Kidney (tissue), 14 donors: Measurements from ENCODE around the gene SLC45A2. TPM values are rescaled to one million over a fixed set of nuclear protein-coding genes. Genes with fewer than 3 reads are reported as not detected.

Experiments used
- DNase-seq, 5 donors: peaks; one replicate each; pipeline ENCODE4 v3.0.0-alpha.2; 2013 to 2020
- FAIRE-seq: peaks from 2 replicates; lab custom pipeline; 2012; peaks lifted over from hg19 to GRCh38; lab: Jason Lieb, UNC
- H3K27ac ChIP-seq, 2 donors: one replicate each; pipeline ENCODE4 v1.7.0; 2013; ENCODE audit warnings: low read depth in 2 of 2, low read length in 2 of 2, inconsistent platforms in 1 of 2
- H3K27me3 ChIP-seq: one replicate; pipeline ENCODE4 v1.7.1; 2013; ENCODE audit warnings: low read length, inconsistent platforms; ENCODE audit not compliant: control insufficient read depth, insufficient read depth
- H3K36me3 ChIP-seq, 3 donors: one replicate each; pipeline versions ENCODE4 v1.7.0 to v1.7.1; 2013; ENCODE audit warnings: low read length in 3 of 3, control low read depth in 1 of 3, inconsistent platforms in 1 of 3; ENCODE audit not compliant: insufficient read depth in 3 of 3, control insufficient read depth in 2 of 3
- H3K4me1 ChIP-seq, 3 donors: one replicate each; pipeline versions ENCODE4 v1.7.0 to v1.7.1; 2013; ENCODE audit warnings: low read length in 3 of 3, inconsistent platforms in 1 of 3, low read depth in 1 of 3; ENCODE audit not compliant: control insufficient read depth in 2 of 3, insufficient read depth in 2 of 3
- H3K4me3 ChIP-seq, 3 donors: one replicate each; pipeline versions ENCODE4 v1.7.0 to v1.8.1; 2013; ENCODE audit warnings: low read length in 3 of 3, control low read depth in 1 of 3, inconsistent platforms in 1 of 3
- H3K9ac ChIP-seq, 3 donors: one replicate each; pipeline versions ENCODE4 v1.7.0 to v1.7.1; 2013; ENCODE audit warnings: low read length in 3 of 3, control low read depth in 1 of 3, inconsistent platforms in 1 of 3
- H3K9me3 ChIP-seq, 3 donors: one replicate each; pipeline versions ENCODE4 v1.7.0 to v1.7.1; 2013; ENCODE audit warnings: low read length in 3 of 3, control low read depth in 1 of 3, inconsistent platforms in 1 of 3; ENCODE audit not compliant: control insufficient read depth in 2 of 3, insufficient read depth in 1 of 3
- intact Hi-C: fragments of 100-400 bp; cut with DNase I; formaldehyde crosslinking; loops from one replicate; pipeline ENCODE4 v1.11.1; 2022
- polyA plus RNA-seq: library from polyadenylated mRNA; stranded (reverse); fragments of 350-450 nt; fragmentation: Illumina TruSeq; extraction: RNeasy Lipid Tissue Mini Kit (QIAGEN cat#74804); gene quantifications from one replicate; pipeline ENCODE4 v1.2.3, GENCODE V29; 2014; ENCODE audit warnings: low read depth, low replicate concordance; ENCODE audit not compliant: insufficient read depth
- total RNA-seq: library from RNA; stranded (reverse); fragmentation: NEBNext Ultra II Directional; extraction: Animal tissue kit (Norgen Biotek cat#: 25700); gene quantifications from one replicate; pipeline ENCODE4 v1.2.1, GENCODE V29; 2021
- TF ChIP-seq, protein P1 (sequence below): IDR thresholded peaks from 3 replicates; pipeline ENCODE4 v1.5.1; 2012; ENCODE audit warnings: mild to moderate bottlenecking, moderate library complexity, borderline replicate concordance; ENCODE audit not compliant: insufficient read depth; ENCODE audit errors: extremely low read depth
- donor health status: control.
- donor health status: control.
- donor health status: control.
- donor health status: control.
- donor health status: control.
- donor health status: DM: yes; HTN: yes; CAD: no.
- donor health status: Normal renal cell carcinoma (clear cell type).

The SLC45A2 gene
- total and polyA plus RNA-seq, 2 donors from 2014 or later: 0.22 TPM

DNA sequence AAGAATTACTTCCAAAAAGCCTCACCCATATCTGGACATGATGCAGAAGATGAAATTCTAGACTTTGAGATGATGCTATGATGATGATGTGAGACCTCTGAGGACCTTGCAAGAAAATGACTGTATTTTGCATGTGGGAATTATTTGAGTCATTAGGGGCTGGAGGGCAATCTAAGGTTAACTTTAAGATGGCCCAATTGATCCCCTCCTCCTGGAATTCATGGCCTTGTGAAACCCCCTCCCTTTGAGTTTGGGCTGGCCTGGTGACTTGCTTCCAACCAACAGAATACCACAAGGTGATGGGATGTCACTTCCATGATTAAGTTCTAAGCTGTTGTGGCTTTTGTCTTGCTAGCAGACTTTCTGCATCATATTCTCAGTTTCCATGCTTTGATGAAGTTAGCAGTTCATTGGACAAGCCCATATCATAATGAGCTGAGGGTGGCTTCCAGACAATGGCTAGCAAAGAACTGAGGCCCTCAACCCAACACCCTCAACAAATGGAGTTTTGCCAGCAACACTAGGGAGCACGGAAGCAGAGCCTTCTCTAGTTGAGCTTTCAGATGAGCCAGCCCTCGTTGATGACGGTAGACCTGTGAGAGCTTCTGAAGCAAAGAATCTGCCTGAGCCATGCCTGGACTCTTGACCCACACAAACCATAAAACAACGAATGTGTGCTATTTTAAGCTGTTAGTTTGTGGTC lies 30.8 kb upstream of the SLC45A2 start:
- Histone ChIP-seq H3K27ac (no peak overlapping the region), H3K27me3 (no peaks in the 10 kb centered on the region), H3K9me3 (no peaks in the 10 kb centered on the region), H3K4me3 (no peak overlapping the region), H3K36me3 (no peaks in the 10 kb centered on the region), H3K9ac (no peak overlapping the region), H3K4me1 (peaks cover 0 to 5% (median 2%) of the 10 kb centered on the region in 3 donors)
- intact Hi-C loops: no loop called here
- TF ChIP-seq, protein P1, sequence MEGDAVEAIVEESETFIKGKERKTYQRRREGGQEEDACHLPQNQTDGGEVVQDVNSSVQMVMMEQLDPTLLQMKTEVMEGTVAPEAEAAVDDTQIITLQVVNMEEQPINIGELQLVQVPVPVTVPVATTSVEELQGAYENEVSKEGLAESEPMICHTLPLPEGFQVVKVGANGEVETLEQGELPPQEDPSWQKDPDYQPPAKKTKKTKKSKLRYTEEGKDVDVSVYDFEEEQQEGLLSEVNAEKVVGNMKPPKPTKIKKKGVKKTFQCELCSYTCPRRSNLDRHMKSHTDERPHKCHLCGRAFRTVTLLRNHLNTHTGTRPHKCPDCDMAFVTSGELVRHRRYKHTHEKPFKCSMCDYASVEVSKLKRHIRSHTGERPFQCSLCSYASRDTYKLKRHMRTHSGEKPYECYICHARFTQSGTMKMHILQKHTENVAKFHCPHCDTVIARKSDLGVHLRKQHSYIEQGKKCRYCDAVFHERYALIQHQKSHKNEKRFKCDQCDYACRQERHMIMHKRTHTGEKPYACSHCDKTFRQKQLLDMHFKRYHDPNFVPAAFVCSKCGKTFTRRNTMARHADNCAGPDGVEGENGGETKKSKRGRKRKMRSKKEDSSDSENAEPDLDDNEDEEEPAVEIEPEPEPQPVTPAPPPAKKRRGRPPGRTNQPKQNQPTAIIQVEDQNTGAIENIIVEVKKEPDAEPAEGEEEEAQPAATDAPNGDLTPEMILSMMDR: no peak
- FAIRE-seq (no peak), DNase-seq (no peak)

DNA sequence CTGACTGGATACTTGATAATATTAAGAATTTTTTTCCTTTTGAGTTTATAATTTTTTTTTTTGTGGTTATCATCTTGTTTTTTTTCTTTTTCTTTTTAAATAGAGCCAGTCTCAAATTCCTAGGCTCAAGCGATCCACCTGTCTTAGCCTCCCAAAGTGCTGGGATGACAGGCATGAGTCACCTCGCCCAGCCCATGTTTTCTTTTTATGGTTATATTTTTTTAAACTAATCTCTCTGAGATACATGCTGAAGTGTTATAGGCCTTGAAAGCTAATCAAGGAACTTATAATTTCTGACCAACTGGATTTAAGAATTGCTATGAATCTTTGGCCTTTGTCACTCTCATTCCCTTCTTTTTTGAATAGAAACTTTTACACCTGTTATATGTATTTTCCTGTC lies 30.1 kb upstream of the SLC45A2 start:
- no peak overlapping the region for H3K9ac ChIP-seq
- no peak for FAIRE-seq
- H3K27me3 ChIP-seq: no peaks in the 10 kb centered on the region
- no peak for DNase-seq
- peaks cover 0 to 4% (median 2%) of the 10 kb centered on the region in 3 donors for H3K4me1 ChIP-seq
- intact Hi-C loops: no loop called here
- no peak overlapping the region for H3K27ac ChIP-seq
- H3K9me3 ChIP-seq: no peaks in the 10 kb centered on the region
- no peak overlapping the region for H3K4me3 ChIP-seq
- TF ChIP-seq, protein P1: no peak
- no peaks in the 10 kb centered on the region for H3K36me3 ChIP-seq

DNA sequence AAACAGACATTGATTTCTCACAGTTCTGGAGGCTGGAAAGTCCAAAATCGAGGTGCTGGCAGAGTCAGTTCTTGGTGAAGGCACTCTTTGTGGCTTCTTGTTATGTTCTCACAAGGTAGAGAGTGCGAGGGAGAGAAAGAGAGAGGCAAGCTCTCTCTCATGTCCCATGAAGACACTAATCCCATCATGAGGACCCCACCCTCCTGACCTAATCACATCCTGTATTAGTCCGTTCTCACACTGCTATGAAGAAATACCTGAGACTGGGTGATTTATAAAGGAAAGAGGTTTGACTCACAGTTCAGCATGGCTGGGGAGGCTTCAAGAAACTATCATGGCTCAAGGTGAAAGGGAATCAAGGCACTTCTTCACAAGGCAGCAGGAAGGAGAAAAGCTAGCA lies 29.1 kb upstream of the SLC45A2 start:
- no peak for FAIRE-seq
- Histone ChIP-seq H3K4me3 (no peak overlapping the region), H3K9me3 (no peaks in the 10 kb centered on the region), H3K9ac (no peak overlapping the region), H3K4me1 (peaks cover 0 to 9% (median 2%) of the 10 kb centered on the region in 3 donors), H3K36me3 (no peaks in the 10 kb centered on the region), H3K27me3 (no peaks in the 10 kb centered on the region), H3K27ac (no peak overlapping the region)
- DNase-seq: no peak
- intact Hi-C loops: no loop called here
- TF ChIP-seq, protein P1: no peak
